Smooth muscle cell (in vitro differentiated cells): Measurements from ENCODE around the gene TGFBR2. TPM values are rescaled to one million over a fixed set of nuclear protein-coding genes. Genes with fewer than 3 reads are reported as not detected.

ENCODE experiments used
- DNase-seq: peaks from one replicate; lab custom pipeline; 2025; ENCODE audit not compliant: unreplicated experiment; lab: John Stamatoyannopoulos, UW
- H2AFZ ChIP-seq: fragments of 200-600 bp; sonication (generic); 2 replicates; pipeline ENCODE4 v1.6.0; 2016; ENCODE audit warnings: antibody characterized with exemption, low read depth, mild to moderate bottlenecking
- H3F3A ChIP-seq: fragments of 200-600 bp; sonication (generic); 2 replicates; pipeline ENCODE4 v1.6.0; 2017; ENCODE audit warnings: antibody characterized with exemption, low read depth
- H3K27ac ChIP-seq: fragments of 200-600 bp; sonication (generic); 2 replicates; pipeline ENCODE4 v1.5.1; 2016; ENCODE audit warnings: low read depth, mild to moderate bottlenecking
- H3K27me3 ChIP-seq: fragments of 200-600 bp; sonication (generic); 2 replicates; pipeline ENCODE4 v1.6.1; 2016; ENCODE audit warnings: low read depth, mild to moderate bottlenecking
- H3K36me3 ChIP-seq: fragments of 200-600 bp; sonication (generic); 2 replicates; pipeline ENCODE4 v1.5.1; 2016; ENCODE audit warnings: low read depth
- H3K4me1 ChIP-seq: fragments of 200-600 bp; sonication (generic); 2 replicates; pipeline ENCODE4 v1.5.1; 2016; ENCODE audit warnings: low read depth
- H3K4me2 ChIP-seq: fragments of 200-600 bp; sonication (generic); 2 replicates; pipeline ENCODE4 v1.6.0; 2016; ENCODE audit warnings: mild to moderate bottlenecking
- H3K4me3 ChIP-seq: fragments of 200-600 bp; sonication (generic); 2 replicates; pipeline ENCODE4 v1.5.1; 2016; ENCODE audit warnings: mild to moderate bottlenecking
- H3K79me2 ChIP-seq: fragments of 200-600 bp; sonication (generic); 2 replicates; pipeline ENCODE4 v1.6.0; 2016; ENCODE audit warnings: low read depth, mild to moderate bottlenecking
- H3K9ac ChIP-seq: fragments of 200-600 bp; sonication (generic); 2 replicates; pipeline ENCODE4 v1.6.0; 2016; ENCODE audit warnings: low read depth
- H3K9me3 ChIP-seq: fragments of 200-600 bp; sonication (generic); replicated peaks from 2 replicates; pipeline ENCODE4 v1.5.1; 2016; ENCODE audit warnings: low read depth
- H4K20me1 ChIP-seq: fragments of 200-600 bp; sonication (generic); 2 replicates; pipeline ENCODE4 v1.6.0; 2016; ENCODE audit warnings: low read depth
- WGBS: methylation state at CpG from one replicate; pipeline ENCODE4 v1.1.7; 2016; ENCODE audit warnings: low lambda C conversion rate; 5-methylcytosine and 5-hydroxymethylcytosine counted together
- polyA plus RNA-seq: library from polyadenylated mRNA; unstranded; fragments of >200 nt; fragmentation: Nextera tagmentation; extraction: Ambion mirVana; gene quantifications from 2 replicates; pipeline ENCODE4 v1.2.1, GENCODE V29; 2016
- total RNA-seq: library from RNA; depleted of rRNA; stranded (reverse); fragments of >200 nt; gene quantifications from 2 replicates; pipeline ENCODE4 v1.2.3, GENCODE V29; 2014
- TF ChIP-seq, protein P1 (sequence below): fragments of 200-600 bp; sonication (generic); IDR thresholded peaks from 2 replicates; pipeline ENCODE4 v1.5.1; 2017; ENCODE audit warnings: borderline replicate concordance, mild to moderate bottlenecking, antibody characterized with exemption; ENCODE audit not compliant: insufficient read depth, poor library complexity, severe bottlenecking

Gene TGFBR2
- total and polyA plus RNA-seq, 2 experiments from 2014 or later: 39.6 to 53.7 TPM

DNA sequence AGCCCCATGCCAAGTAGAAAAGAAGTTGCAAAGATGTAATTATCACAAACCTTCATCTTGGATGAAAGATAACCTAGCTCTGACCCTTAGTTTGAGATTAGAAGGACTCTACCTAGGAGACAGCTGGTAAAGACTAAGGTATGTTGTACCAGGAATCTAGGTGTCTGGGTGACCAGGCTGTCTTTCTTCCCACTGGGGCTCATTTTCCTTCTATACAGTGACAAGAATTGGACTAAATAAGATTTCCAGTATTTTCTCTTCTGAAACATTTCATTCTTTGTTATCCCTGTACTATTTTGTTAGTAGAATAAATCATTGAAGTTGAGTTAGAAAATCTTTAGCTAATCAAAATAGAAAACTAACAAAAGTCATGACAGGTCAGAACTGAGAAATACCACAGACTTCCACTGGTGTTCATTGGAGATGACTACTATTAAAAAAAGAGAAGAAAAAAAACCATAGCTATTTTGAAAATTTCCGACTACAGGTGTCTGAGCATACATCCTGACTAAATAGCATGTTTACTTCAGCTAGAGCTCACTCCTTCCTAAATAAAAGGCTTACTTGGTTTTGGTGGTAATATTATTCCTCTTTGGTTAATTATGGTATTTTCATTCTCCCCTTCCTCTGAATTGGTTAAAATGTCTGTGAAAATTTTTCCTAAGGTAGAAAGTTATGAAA is 10.1 kb downstream of the TGFBR2 start:
- Histone ChIP-seq H3K79me2 (peaks cover 98% of the 10 kb centered on the region), H3K36me3 (no peaks in the 10 kb centered on the region), H3F3A (peaks cover 16% of the 10 kb centered on the region), H4K20me1 (peaks cover 90% of the 10 kb centered on the region), H3K9me3 (no peaks in the 10 kb centered on the region), H3K27ac (peak overlapping the region; percentile 53), H3K4me3 (no peak overlapping the region), H3K27me3 (no peaks in the 10 kb centered on the region), H3K9ac (no peak overlapping the region), H3K4me2 (peak overlapping the region; percentile 36), H3K4me1 (peaks cover 15% of the 10 kb centered on the region), H2AFZ (no peak overlapping the region)
- TF ChIP-seq, protein P1, sequence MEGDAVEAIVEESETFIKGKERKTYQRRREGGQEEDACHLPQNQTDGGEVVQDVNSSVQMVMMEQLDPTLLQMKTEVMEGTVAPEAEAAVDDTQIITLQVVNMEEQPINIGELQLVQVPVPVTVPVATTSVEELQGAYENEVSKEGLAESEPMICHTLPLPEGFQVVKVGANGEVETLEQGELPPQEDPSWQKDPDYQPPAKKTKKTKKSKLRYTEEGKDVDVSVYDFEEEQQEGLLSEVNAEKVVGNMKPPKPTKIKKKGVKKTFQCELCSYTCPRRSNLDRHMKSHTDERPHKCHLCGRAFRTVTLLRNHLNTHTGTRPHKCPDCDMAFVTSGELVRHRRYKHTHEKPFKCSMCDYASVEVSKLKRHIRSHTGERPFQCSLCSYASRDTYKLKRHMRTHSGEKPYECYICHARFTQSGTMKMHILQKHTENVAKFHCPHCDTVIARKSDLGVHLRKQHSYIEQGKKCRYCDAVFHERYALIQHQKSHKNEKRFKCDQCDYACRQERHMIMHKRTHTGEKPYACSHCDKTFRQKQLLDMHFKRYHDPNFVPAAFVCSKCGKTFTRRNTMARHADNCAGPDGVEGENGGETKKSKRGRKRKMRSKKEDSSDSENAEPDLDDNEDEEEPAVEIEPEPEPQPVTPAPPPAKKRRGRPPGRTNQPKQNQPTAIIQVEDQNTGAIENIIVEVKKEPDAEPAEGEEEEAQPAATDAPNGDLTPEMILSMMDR: no peak
- 88% methylated on average over 1 of the region's 1 CpG for WGBS
- DNase-seq: no peak

DNA sequence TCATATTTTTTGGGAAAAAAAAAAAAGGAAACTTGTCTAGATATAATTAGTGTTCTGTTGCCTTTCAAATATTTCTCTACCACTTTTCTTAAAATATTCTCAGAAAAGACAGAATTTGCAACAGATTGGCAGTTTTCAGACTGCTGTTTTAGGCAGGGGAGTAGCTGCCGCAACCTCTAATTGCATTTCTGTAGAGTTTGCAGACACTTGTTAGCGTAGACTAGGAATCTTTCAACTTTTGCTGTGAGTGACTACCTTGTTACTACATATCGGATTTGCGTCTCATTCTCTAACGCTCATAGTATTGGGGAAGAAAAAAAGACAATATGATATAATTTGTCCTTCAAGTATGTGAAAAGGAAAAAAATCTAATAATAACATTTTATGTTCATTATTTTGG is 10.7 kb downstream of the TGFBR2 start:
- Histone ChIP-seq H3K9ac (no peak overlapping the region), H3F3A (peaks cover 16% of the 10 kb centered on the region), H4K20me1 (peaks cover 87% of the 10 kb centered on the region), H3K79me2 (peaks cover 98% of the 10 kb centered on the region), H3K9me3 (no peaks in the 10 kb centered on the region), H3K27ac (peak overlapping the region; percentile 53), H3K27me3 (no peaks in the 10 kb centered on the region), H2AFZ (no peak overlapping the region), H3K4me2 (no peak overlapping the region), H3K36me3 (no peaks in the 10 kb centered on the region), H3K4me1 (peaks cover 10% of the 10 kb centered on the region), H3K4me3 (no peak overlapping the region)
- WGBS: 93% methylated on average over 5 of the region's 5 CpGs
- TF ChIP-seq, protein P1: no peak
- DNase-seq: no peak

DNA sequence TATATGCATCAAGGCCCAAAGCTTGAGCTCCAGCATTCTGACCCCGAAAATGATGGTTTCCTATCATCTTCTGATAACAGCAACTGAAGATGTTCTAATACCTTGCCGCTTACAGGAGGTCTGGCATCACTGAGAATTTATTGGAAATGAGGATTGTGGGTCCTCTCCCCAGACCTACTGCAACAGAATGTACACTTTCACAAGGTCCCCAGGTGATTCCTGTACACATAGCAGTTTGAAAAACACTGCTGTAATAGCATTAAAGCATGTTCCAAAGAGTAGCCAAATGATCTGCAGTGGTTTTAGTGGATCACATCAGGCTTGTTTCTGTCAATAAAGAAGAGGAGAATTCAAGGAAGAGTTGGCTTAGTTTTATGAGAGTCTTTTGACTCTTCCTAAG is 11.3 kb downstream of the TGFBR2 start:
- TF ChIP-seq, protein P1: no peak
- peak overlapping the region; percentile 53 for H3K27ac ChIP-seq
- 72% methylated on average over 2 of the region's 2 CpGs for WGBS
- peaks cover 82% of the 10 kb centered on the region for H4K20me1 ChIP-seq
- H3F3A ChIP-seq: peaks cover 16% of the 10 kb centered on the region
- H3K4me3 ChIP-seq: no peak overlapping the region
- DNase-seq: no peak
- H3K9me3 ChIP-seq: no peaks in the 10 kb centered on the region
- no peaks in the 10 kb centered on the region for H3K36me3 ChIP-seq
- H3K4me2 ChIP-seq: peak overlapping the region; percentile 35
- no peak overlapping the region for H2AFZ ChIP-seq
- H3K9ac ChIP-seq: no peak overlapping the region
- H3K4me1 ChIP-seq: peaks cover 8% of the 10 kb centered on the region
- no peaks in the 10 kb centered on the region for H3K27me3 ChIP-seq
- peaks cover 97% of the 10 kb centered on the region for H3K79me2 ChIP-seq

DNA sequence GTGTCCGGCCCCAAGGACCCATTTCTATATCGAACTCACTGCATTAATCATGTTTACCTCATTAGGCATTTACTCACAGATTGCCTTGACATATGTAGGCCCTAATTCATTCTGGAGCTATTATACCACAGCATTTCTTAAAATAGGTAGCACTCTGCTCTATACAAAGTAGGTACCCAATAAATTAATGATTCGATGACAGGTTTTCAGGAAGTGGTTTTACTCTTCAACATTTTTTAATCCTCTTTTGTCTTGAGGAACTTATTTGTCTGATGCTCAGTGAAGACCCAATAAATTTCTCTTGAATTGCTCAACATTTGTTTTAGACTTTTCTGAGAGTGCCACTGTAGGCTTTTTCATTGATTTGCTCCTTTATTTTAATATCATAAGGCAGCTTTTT is 12.1 kb downstream of the TGFBR2 start:
- Histone ChIP-seq H3K27me3 (no peaks in the 10 kb centered on the region), H3K9me3 (no peaks in the 10 kb centered on the region), H2AFZ (no peak overlapping the region), H3K4me2 (no peak overlapping the region), H3K79me2 (peaks cover 93% of the 10 kb centered on the region), H3K4me1 (peaks cover 13% of the 10 kb centered on the region), H3K27ac (peak overlapping the region; percentile 53), H3K36me3 (no peaks in the 10 kb centered on the region), H3K9ac (no peak overlapping the region), H3F3A (peaks cover 16% of the 10 kb centered on the region), H3K4me3 (no peak overlapping the region), H4K20me1 (peaks cover 74% of the 10 kb centered on the region)
- WGBS: 98% methylated on average over 3 of the region's 3 CpGs
- TF ChIP-seq, protein P1: no peak
- no peak for DNase-seq
